HFFc6 (cell line): Measurements from ENCODE around the gene FRMD7. TPM values are rescaled to one million over a fixed set of nuclear protein-coding genes. Genes with fewer than 3 reads are reported as not detected.

Experiments used
- DNase-seq: peaks from one replicate; pipeline ENCODE4 v3.0.0-alpha.2; 2018
- H3K27ac Mint-ChIP-seq: 2 replicates; pipeline ENCODE4 v1.8.0; 2020; ENCODE audit warnings: mild to moderate bottlenecking, mixed read lengths
- H3K27me3 Mint-ChIP-seq: 2 replicates; pipeline ENCODE4 v1.8.0; 2021; ENCODE audit warnings: mild to moderate bottlenecking, moderate library complexity, mixed read lengths; ENCODE audit not compliant: insufficient read depth
- H3K36me3 Mint-ChIP-seq: 2 replicates; pipeline ENCODE4 v1.8.0; 2021; ENCODE audit warnings: low read depth, mixed read lengths
- H3K4me1 Mint-ChIP-seq: 2 replicates; pipeline ENCODE4 v1.8.0; 2020; ENCODE audit warnings: low read depth, mixed read lengths
- H3K4me3 Mint-ChIP-seq: 2 replicates; pipeline ENCODE4 v1.8.0; 2020; ENCODE audit warnings: mild to moderate bottlenecking, moderate library complexity, mixed read lengths
- H3K9me3 Mint-ChIP-seq: 2 replicates; pipeline ENCODE4 v1.8.0; 2020; ENCODE audit warnings: mild to moderate bottlenecking, mixed read lengths
- CTCF ChIP-seq: fragments of 200-600 bp; sonication (generic); IDR thresholded peaks from 2 replicates; pipeline ENCODE4 v1.5.0; 2021; ENCODE audit warnings: antibody characterized with exemption, mild to moderate bottlenecking
- total RNA-seq, 6 experiments: library from RNA; stranded (reverse); fragmentation: NEBNext Ultra II Directional; extraction: Animal tissue kit (Norgen Biotek cat#: 25700); gene quantifications; 2 replicates in 1 of 6; 3 replicates in 5 of 6; pipeline ENCODE4 v1.2.3, GENCODE V29; 2021

Gene FRMD7
- total RNA-seq, 6 experiments from 2014 or later = not detected

- Mint-ChIP-seq H3K9me3 (no peaks in the 10 kb centered on the region), H3K27me3 (no peaks in the 10 kb centered on the region), H3K36me3 (no peaks in the 10 kb centered on the region), H3K27ac (no peak overlapping the region), H3K4me3 (no peak overlapping the region), H3K4me1 (peaks cover 18% of the 10 kb centered on the region; the same call in 1 of the 2 replicates)
- DNase-seq = no peak
- TF ChIP-seq CTCF = no peak
Measured at GRCh38 chrX:132045456-132045855, 82.4 kb downstream of the FRMD7 start.

GRCh38 chrX:132044953-132045352, 82.9 kb downstream of the FRMD7 start:
- Mint-ChIP-seq H3K4me3 (no peak overlapping the region), H3K27ac (no peak overlapping the region), H3K9me3 (no peaks in the 10 kb centered on the region), H3K27me3 (no peaks in the 10 kb centered on the region), H3K36me3 (no peaks in the 10 kb centered on the region), H3K4me1 (peaks cover 18% of the 10 kb centered on the region; the same call in 1 of the 2 replicates)
- no peak for DNase-seq
- TF ChIP-seq CTCF = no peak

- no peaks in the 10 kb centered on the region for H3K9me3 Mint-ChIP-seq
- H3K27ac Mint-ChIP-seq = no peak overlapping the region
- no peaks in the 10 kb centered on the region for H3K27me3 Mint-ChIP-seq
- DNase-seq = no peak
- no peak overlapping the region for H3K4me3 Mint-ChIP-seq
- no peaks in the 10 kb centered on the region for H3K36me3 Mint-ChIP-seq
- TF ChIP-seq CTCF = no peak
- peaks cover 18% of the 10 kb centered on the region; the same call in 1 of the 2 replicates for H3K4me1 Mint-ChIP-seq
Measured at GRCh38 chrX:132043977-132044376, 83.8 kb downstream of the FRMD7 start.

- no peak for DNase-seq
- TF ChIP-seq CTCF = no peak
- Mint-ChIP-seq H3K9me3 (no peaks in the 10 kb centered on the region), H3K27me3 (no peaks in the 10 kb centered on the region), H3K4me1 (peaks cover 18% of the 10 kb centered on the region; the same call in 1 of the 2 replicates), H3K4me3 (no peak overlapping the region), H3K36me3 (no peaks in the 10 kb centered on the region), H3K27ac (no peak overlapping the region; the same call in 1 of the 2 replicates)
Measured at GRCh38 chrX:132041015-132041414, 86.8 kb downstream of the FRMD7 start.

GRCh38 chrX:132040066-132040465, 87.8 kb downstream of the FRMD7 start:
- no peak for DNase-seq
- H3K27ac Mint-ChIP-seq = no peak overlapping the region
- H3K27me3 Mint-ChIP-seq = no peaks in the 10 kb centered on the region
- no peaks in the 10 kb centered on the region for H3K9me3 Mint-ChIP-seq
- no peak overlapping the region for H3K4me3 Mint-ChIP-seq
- H3K36me3 Mint-ChIP-seq = no peaks in the 10 kb centered on the region
- no peak for TF ChIP-seq CTCF
- peaks cover 15% of the 10 kb centered on the region; the same call in 1 of the 2 replicates for H3K4me1 Mint-ChIP-seq

GRCh38 chrX:132037479-132037993, 90.3 kb downstream of the FRMD7 start:
- no peak for DNase-seq
- no peaks in the 10 kb centered on the region; the same call in 1 of the 2 replicates for H3K9me3 Mint-ChIP-seq
- H3K4me1 Mint-ChIP-seq = peaks cover 8% of the 10 kb centered on the region; the same call in 1 of the 2 replicates
- H3K4me3 Mint-ChIP-seq = no peak overlapping the region
- TF ChIP-seq CTCF = no peak
- no peak overlapping the region for H3K27ac Mint-ChIP-seq
- H3K36me3 Mint-ChIP-seq = no peaks in the 10 kb centered on the region
- H3K27me3 Mint-ChIP-seq = no peaks in the 10 kb centered on the region
